K562 (cell line): ENCODE measurements around the gene PCDH9. TPM values are rescaled to one million over a fixed set of nuclear protein-coding genes. Genes with fewer than 3 reads are reported as not detected.

ENCODE experiments used
- ATAC-seq: fragments of 200-7000 bp; cut with Tn5 transposase; 3 replicates; pipeline ENCODE4 v1.9.1; 2020; ENCODE audit warnings: moderate library complexity
- BruUV-seq: library from RNA; stranded (reverse); fragments of 400-500 nt; replicated peaks from 2 replicates; lab custom pipeline; 2021; lab: Mats Ljungman, UMichigan
- CTCF ChIA-PET: fragments of 300-600 bp; formaldehyde crosslinking; extraction: SDS; loops from one replicate; lab custom pipeline; 2021; ENCODE audit warnings: low intra/inter-chr PET ratio; lab: Yijun Ruan, JAX
- POLR2A ChIA-PET: fragments of 300-600, 350-650 bp; sonication (Branson Sonifier 250); formaldehyde crosslinking; extraction: SDS; loops from one replicate; lab custom pipeline; 2021; ENCODE audit warnings: antibody characterized with exemption, inconsistent platforms; lab: Yijun Ruan, JAX
- DNase-seq, 4 experiments: peaks; one replicate each; pipeline versions ENCODE4 v3.0.0 to v3.0.0-alpha.2; 2011 to 2018; ENCODE audit warnings: low spot score in 3 of 4, mixed read lengths in 3 of 4; ENCODE audit errors: extremely low read depth in 1 of 4
- FAIRE-seq: peaks from 2 replicates; lab custom pipeline; 2011; peaks lifted over from hg19 to GRCh38; lab: Jason Lieb, UNC
- H2AFZ ChIP-seq: 2 replicates; pipeline ENCODE4 v1.6.0; 2011; ENCODE audit warnings: low read depth, low read length, control low read depth, inconsistent platforms
- H3K27ac ChIP-seq: fragments of 200-600 bp; 3 replicates; pipeline ENCODE4 v1.8.0; 2011; ENCODE audit warnings: low read depth, mild to moderate bottlenecking, control low read depth, inconsistent platforms, low read length, moderate library complexity, mixed read lengths; ENCODE audit errors: extremely low read depth
- H3K27me3 ChIP-seq, 2 experiments: fragments of 300-600 bp in 1 of 2; 2 replicates in 1 of 2; 3 replicates in 1 of 2; pipeline versions ENCODE4 v1.6.0 to v1.8.0; 2011; ENCODE audit warnings: inconsistent platforms in 2 of 2, low read length in 2 of 2, mild to moderate bottlenecking in 1 of 2, mixed read lengths in 1 of 2, moderate library complexity in 1 of 2; ENCODE audit not compliant: control insufficient read depth in 2 of 2, insufficient read depth in 2 of 2
- H3K36me3 ChIP-seq: fragments of 300-600 bp; 3 replicates; pipeline ENCODE4 v1.8.0; 2011; ENCODE audit warnings: mild to moderate bottlenecking, low read length, inconsistent platforms; ENCODE audit not compliant: control insufficient read depth, insufficient read depth
- H3K4me1 ChIP-seq, 2 experiments: fragments of 200-600 bp in 1 of 2; replicated peaks in 1 of 2; 2 replicates in 1 of 2; 3 replicates in 1 of 2; pipeline versions ENCODE4 v1.5.1 to v1.8.0; 2011; ENCODE audit warnings: inconsistent platforms in 2 of 2, low read length in 2 of 2, mild to moderate bottlenecking in 1 of 2, mixed read lengths in 1 of 2, moderate library complexity in 1 of 2; ENCODE audit not compliant: control insufficient read depth in 2 of 2, insufficient read depth in 2 of 2
- H3K4me2 ChIP-seq: 2 replicates; pipeline ENCODE4 v1.6.1; 2011; ENCODE audit warnings: low read length, control low read depth, inconsistent platforms, mixed read lengths; ENCODE audit not compliant: insufficient read depth
- H3K4me3 ChIP-seq: fragments of 200-600 bp; sonication (generic), shearing (Covaris generic); 2 replicates; pipeline ENCODE4 v1.5.1; 2016; ENCODE audit warnings: control low read depth, inconsistent platforms
- H3K79me2 ChIP-seq: fragments of 200-600 bp; 3 replicates; pipeline ENCODE4 v1.8.0; 2011; ENCODE audit warnings: low read length, inconsistent platforms; ENCODE audit not compliant: control insufficient read depth, insufficient read depth
- H3K9ac ChIP-seq, 2 experiments: 2 replicates each; pipeline versions ENCODE4 v1.6.0 to v1.6.1; 2011; ENCODE audit warnings: low read depth in 2 of 2, low read length in 2 of 2, control low read depth in 1 of 2, inconsistent platforms in 1 of 2, mild to moderate bottlenecking in 1 of 2, mixed read lengths in 1 of 2; ENCODE audit not compliant: insufficient read depth in 1 of 2
- H3K9me1 ChIP-seq: one replicate; pipeline ENCODE4 v1.6.0; 2011; ENCODE audit warnings: inconsistent platforms, mild to moderate bottlenecking, low read length, moderate library complexity; ENCODE audit not compliant: control insufficient read depth, insufficient read depth
- H3K9me3 ChIP-seq: replicated peaks from 2 replicates; pipeline ENCODE4 v1.5.1; 2011; ENCODE audit warnings: low read depth, low read length, inconsistent platforms; ENCODE audit not compliant: control insufficient read depth, insufficient read depth
- H4K20me1 ChIP-seq: replicated peaks from 2 replicates; pipeline ENCODE4 v1.6.1; 2011; ENCODE audit warnings: low read length, inconsistent platforms, mixed read lengths; ENCODE audit not compliant: control insufficient read depth, insufficient read depth
- ASH1L ChIP-seq: fragments of 450-650 bp; IDR thresholded peaks from 2 replicates; pipeline ENCODE4 v1.6.1; 2018; ENCODE audit warnings: borderline replicate concordance, mild to moderate bottlenecking, low read depth; ENCODE audit not compliant: partially characterized antibody
- EHMT2 ChIP-seq: fragments of 450-650 bp; IDR thresholded peaks from 2 replicates; pipeline ENCODE4 v1.6.1; 2018; ENCODE audit warnings: antibody characterized with exemption
- FOXP1 ChIP-seq: sonication (generic); formaldehyde crosslinking; IDR thresholded peaks from 2 replicates; pipeline ENCODE4 v1.8.0; 2022; ENCODE audit warnings: mild to moderate bottlenecking, missing genetic modification reagents
- PRMT5 ChIP-seq: sonication (generic); formaldehyde crosslinking; IDR thresholded peaks from 2 replicates; pipeline ENCODE4 v1.5.0; 2020; ENCODE audit warnings: missing genetic modification reagents
- RBM17 ChIP-seq: fragments of 200-400 bp; formaldehyde crosslinking; IDR thresholded peaks from 2 replicates; pipeline ENCODE4 v1.6.1; 2017; ENCODE audit warnings: low read depth, mild to moderate bottlenecking, low read length, borderline replicate concordance
- RNF2 ChIP-seq: sonication (generic); IDR thresholded peaks from 2 replicates; pipeline ENCODE4 v1.6.1; 2016
- SMAD3 ChIP-seq: fragments of 450-650 bp; formaldehyde crosslinking; conservative IDR thresholded peaks from 2 replicates; pipeline ENCODE4 v1.4.0; 2020; ENCODE audit warnings: mild to moderate bottlenecking
- STAT5A ChIP-seq: IDR thresholded peaks from 2 replicates; pipeline ENCODE4 v1.6.1; 2012; ENCODE audit warnings: low read length, inconsistent platforms, borderline replicate concordance
- ZC3H8 ChIP-seq: fragments of 450-650 bp; IDR thresholded peaks from 2 replicates; pipeline ENCODE4 v1.6.1; 2017
- ZNF431 ChIP-seq: sonication (generic); formaldehyde crosslinking; IDR thresholded peaks from 2 replicates; pipeline ENCODE4 v1.8.0; 2022; ENCODE audit warnings: mild to moderate bottlenecking, missing genetic modification reagents
- WGBS: fragments of 100-300 bp; shearing (Covaris generic); methylation state at CpG from one replicate; pipeline ENCODE4 v1.1.6; 2016; ENCODE audit warnings: low coverage, mixed read lengths; ENCODE audit not compliant: insufficient coverage; ENCODE audit errors: missing lambda C conversion rate; 5-methylcytosine and 5-hydroxymethylcytosine counted together
- in situ Hi-C: fragments of 300-500 bp; cut with MboI; formaldehyde crosslinking; loops from 4 replicates; pipeline ENCODE4 v1.15.0; 2018; ENCODE audit warnings: inconsistent platforms, mixed read lengths
- intact Hi-C: fragments of 100-400 bp; cut with micrococcal nuclease; formaldehyde crosslinking; loops from 2 replicates; pipeline ENCODE4 v1.14.2; 2022
- polyA plus RNA-seq, 8 experiments: library from polyadenylated mRNA; depleted of rRNA in 4 of 8; stranded (reverse) in 5 of 8; unstranded in 3 of 8; fragments of >200 nt; fragmentation: Nextera tagmentation in 2 of 8; fragmentation: Illumina TruSeq in 1 of 8; extraction: Ambion mirVana in 2 of 8; extraction: Trizol in 1 of 8; gene quantifications; 2 replicates each; pipeline versions ENCODE4 v1.2.1 to v1.2.3, GENCODE V29; 2011 to 2014; ENCODE audit warnings: inconsistent platforms in 1 of 8, missing spikeins in 1 of 8
- total RNA-seq, 7 experiments: library from RNA; depleted of rRNA in 6 of 7; stranded (reverse); fragments of >200 nt in 6 of 7; fragmentation: Illumina TruSeq in 2 of 7; extraction: Trizol in 2 of 7; gene quantifications; 2 replicates each; pipeline versions ENCODE4 v1.2.1 to v1.2.3, GENCODE V29; 2011 to 2021; ENCODE audit warnings: low replicate concordance in 1 of 7
- TF ChIP-seq, protein P1 (sequence below), 2 experiments: fragments of 450-650 bp in 1 of 2; IDR thresholded peaks; 2 replicates each; pipeline ENCODE4 v1.6.1; 2011 to 2017; ENCODE audit warnings: low read depth in 2 of 2, antibody characterized with exemption in 1 of 2, borderline replicate concordance in 1 of 2, low read length in 1 of 2, mild to moderate bottlenecking in 1 of 2, mixed read lengths in 1 of 2; ENCODE audit not compliant: control insufficient read depth in 1 of 2
- TF ChIP-seq, protein P2 (sequence below), 2 experiments: IDR thresholded peaks; 2 replicates each; pipeline ENCODE4 v1.6.1; 2012; ENCODE audit warnings: improper control_type of control experiment in 2 of 2, low read depth in 2 of 2, low read length in 2 of 2, borderline replicate concordance in 1 of 2

The PCDH9 gene
- total and polyA plus RNA-seq, 9 of the 15 experiments (the other 6 are each of a cell fraction or from before 2014, with no cell fraction given) = 1.1 to 6.7 (median 4.9) TPM

DNA sequence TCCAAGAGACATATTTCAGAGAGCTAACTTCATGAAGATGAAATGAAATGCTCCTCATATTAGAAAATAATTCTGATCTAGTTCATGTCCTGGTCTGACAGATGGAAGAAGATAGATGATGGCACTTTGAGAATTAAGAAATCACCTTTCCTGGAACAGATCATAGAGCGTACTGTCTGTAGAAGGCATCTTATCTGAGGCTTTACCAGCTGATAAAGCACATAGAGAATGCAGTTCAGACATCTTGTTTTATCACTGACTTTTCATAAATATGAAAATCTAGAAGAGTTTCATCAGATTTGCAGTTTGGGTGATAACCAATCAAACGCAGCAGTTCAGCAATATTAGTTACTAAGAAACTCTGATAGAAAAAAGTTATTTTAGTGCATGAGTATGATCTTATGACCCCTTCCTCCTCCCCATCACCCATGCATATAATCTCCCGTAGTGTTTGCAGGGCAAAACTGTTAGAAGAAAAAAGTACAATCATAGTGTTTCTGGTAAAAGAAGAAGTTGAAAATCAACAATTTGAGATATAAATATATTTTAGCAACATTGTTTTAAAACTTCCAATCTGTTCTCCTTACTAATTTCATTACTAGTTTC is 585.2 kb downstream of the PCDH9 start:
- BruUV-seq = no TSS peak
- Histone ChIP-seq H3K27ac (no peak overlapping the region), H3K4me1 (no peaks in the 10 kb centered on the region), H3K36me3 (no peaks in the 10 kb centered on the region), H3K4me2 (no peak overlapping the region), H3K4me3 (no peak overlapping the region), H3K27me3 (no peaks in the 10 kb centered on the region), H3K9me3 (no peaks in the 10 kb centered on the region), H3K9me1 (no peaks in the 10 kb centered on the region), H4K20me1 (no peaks in the 10 kb centered on the region), H3K79me2 (no peaks in the 10 kb centered on the region), H2AFZ (no peak overlapping the region), H3K9ac (no peak overlapping the region)
- ATAC-seq (no peak), FAIRE-seq (no peak), DNase-seq (no peak)
- ChIA-PET CTCF (no interaction called here), POLR2A (no interaction called here)
- intact Hi-C loops = no loop called here
- TF ChIP-seq FOXP1 (CRISPR knock-in tag) = no peak
- TF ChIP-seq STAT5A = no peak
- TF ChIP-seq PRMT5 (CRISPR knock-in tag) = no peak
- TF ChIP-seq ZC3H8 = no peak
- no peak for TF ChIP-seq ASH1L
- TF ChIP-seq, protein P1, sequence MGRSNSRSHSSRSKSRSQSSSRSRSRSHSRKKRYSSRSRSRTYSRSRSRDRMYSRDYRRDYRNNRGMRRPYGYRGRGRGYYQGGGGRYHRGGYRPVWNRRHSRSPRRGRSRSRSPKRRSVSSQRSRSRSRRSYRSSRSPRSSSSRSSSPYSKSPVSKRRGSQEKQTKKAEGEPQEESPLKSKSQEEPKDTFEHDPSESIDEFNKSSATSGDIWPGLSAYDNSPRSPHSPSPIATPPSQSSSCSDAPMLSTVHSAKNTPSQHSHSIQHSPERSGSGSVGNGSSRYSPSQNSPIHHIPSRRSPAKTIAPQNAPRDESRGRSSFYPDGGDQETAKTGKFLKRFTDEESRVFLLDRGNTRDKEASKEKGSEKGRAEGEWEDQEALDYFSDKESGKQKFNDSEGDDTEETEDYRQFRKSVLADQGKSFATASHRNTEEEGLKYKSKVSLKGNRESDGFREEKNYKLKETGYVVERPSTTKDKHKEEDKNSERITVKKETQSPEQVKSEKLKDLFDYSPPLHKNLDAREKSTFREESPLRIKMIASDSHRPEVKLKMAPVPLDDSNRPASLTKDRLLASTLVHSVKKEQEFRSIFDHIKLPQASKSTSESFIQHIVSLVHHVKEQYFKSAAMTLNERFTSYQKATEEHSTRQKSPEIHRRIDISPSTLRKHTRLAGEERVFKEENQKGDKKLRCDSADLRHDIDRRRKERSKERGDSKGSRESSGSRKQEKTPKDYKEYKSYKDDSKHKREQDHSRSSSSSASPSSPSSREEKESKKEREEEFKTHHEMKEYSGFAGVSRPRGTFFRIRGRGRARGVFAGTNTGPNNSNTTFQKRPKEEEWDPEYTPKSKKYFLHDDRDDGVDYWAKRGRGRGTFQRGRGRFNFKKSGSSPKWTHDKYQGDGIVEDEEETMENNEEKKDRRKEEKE (IDR thresholded peaks at IDR 0.05; ENCODE audit: borderline replicate concordance in 1 of 2, control insufficient read depth in 1 of 2, low read depth in 2 of 2, low read length in 1 of 2) = no peak
- TF ChIP-seq, protein P2, sequence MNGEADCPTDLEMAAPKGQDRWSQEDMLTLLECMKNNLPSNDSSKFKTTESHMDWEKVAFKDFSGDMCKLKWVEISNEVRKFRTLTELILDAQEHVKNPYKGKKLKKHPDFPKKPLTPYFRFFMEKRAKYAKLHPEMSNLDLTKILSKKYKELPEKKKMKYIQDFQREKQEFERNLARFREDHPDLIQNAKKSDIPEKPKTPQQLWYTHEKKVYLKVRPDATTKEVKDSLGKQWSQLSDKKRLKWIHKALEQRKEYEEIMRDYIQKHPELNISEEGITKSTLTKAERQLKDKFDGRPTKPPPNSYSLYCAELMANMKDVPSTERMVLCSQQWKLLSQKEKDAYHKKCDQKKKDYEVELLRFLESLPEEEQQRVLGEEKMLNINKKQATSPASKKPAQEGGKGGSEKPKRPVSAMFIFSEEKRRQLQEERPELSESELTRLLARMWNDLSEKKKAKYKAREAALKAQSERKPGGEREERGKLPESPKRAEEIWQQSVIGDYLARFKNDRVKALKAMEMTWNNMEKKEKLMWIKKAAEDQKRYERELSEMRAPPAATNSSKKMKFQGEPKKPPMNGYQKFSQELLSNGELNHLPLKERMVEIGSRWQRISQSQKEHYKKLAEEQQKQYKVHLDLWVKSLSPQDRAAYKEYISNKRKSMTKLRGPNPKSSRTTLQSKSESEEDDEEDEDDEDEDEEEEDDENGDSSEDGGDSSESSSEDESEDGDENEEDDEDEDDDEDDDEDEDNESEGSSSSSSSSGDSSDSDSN (IDR thresholded peaks at IDR 0.05; ENCODE audit: borderline replicate concordance in 1 of 2, low read depth in 2 of 2, low read length in 2 of 2) = no peak
- no peak for TF ChIP-seq SMAD3
- no peak for TF ChIP-seq RBM17
- no peak for TF ChIP-seq RNF2
- TF ChIP-seq EHMT2 = no peak
- no peak for TF ChIP-seq ZNF431
- in situ Hi-C loops = no loop called here
- whole genome bisulfite sequencing = 14% methylated on average over 3 of the region's 3 CpGs
